Naive thymus-derived CD8-positive, alpha-beta T cell (primary cell): ENCODE results near the gene PEX16. TPM values are rescaled to one million over a fixed set of nuclear protein-coding genes. Genes with fewer than 3 reads are reported as not detected.

Experiments used
- ATAC-seq, 2 donors: fragments of 150-1000 bp; cut with Tn5 transposase in 1 of 2; sonication (Bioruptor Pico), chemical (Tn5 transposase) in 1 of 2; 1 replicate in 1 of 2; 2 replicates in 1 of 2; pipeline ENCODE4 v1.10.0; 2021; ENCODE audit warnings: mild to moderate bottlenecking in 2 of 2, moderate library complexity in 2 of 2
- POLR2A ChIA-PET: fragments of 350-600 bp; sonication (Branson Sonifier 250); formaldehyde crosslinking; loops from one replicate; lab custom pipeline; 2021; ENCODE audit warnings: antibody characterized with exemption; lab: Charles Lee
- DNase-seq, 10 donors: peaks; one replicate each; pipeline versions ENCODE4 v3.0.0 to v3.0.0-alpha.2; 2020 to 2022
- H3K27ac Mint-ChIP-seq, 10 donors: one replicate each; pipeline ENCODE4 v1.8.0; 2020 to 2022; ENCODE audit warnings: mild to moderate bottlenecking in 10 of 10, mixed read lengths in 10 of 10, moderate library complexity in 4 of 10, inconsistent platforms in 1 of 10
- H3K27me3 Mint-ChIP-seq, 5 donors: one replicate each; pipeline ENCODE4 v1.8.0; 2021 to 2022; ENCODE audit warnings: mixed read lengths in 5 of 5
- H3K36me3 Mint-ChIP-seq, 3 donors: one replicate each; pipeline ENCODE4 v1.8.0; 2020 to 2022; ENCODE audit warnings: mixed read lengths in 3 of 3, mild to moderate bottlenecking in 2 of 3, inconsistent platforms in 1 of 3
- H3K4me1 Mint-ChIP-seq, 4 donors: one replicate each; pipeline ENCODE4 v1.8.0; 2021 to 2022; ENCODE audit warnings: mixed read lengths in 4 of 4
- H3K4me3 Mint-ChIP-seq, 10 donors: one replicate each; pipeline ENCODE4 v1.8.0; 2020 to 2022; ENCODE audit warnings: mild to moderate bottlenecking in 10 of 10, mixed read lengths in 10 of 10, moderate library complexity in 6 of 10, inconsistent platforms in 1 of 10
- H3K9me3 Mint-ChIP-seq, 9 donors: one replicate each; pipeline ENCODE4 v1.8.0; 2020 to 2022; ENCODE audit warnings: mixed read lengths in 9 of 9, mild to moderate bottlenecking in 3 of 9, inconsistent platforms in 1 of 9, moderate library complexity in 1 of 9
- polyA plus RNA-seq, 3 donors: library from polyadenylated mRNA; unstranded; fragments of 300-500 nt; fragmentation: Illumina TruSeq; gene quantifications; one replicate each; pipeline ENCODE4 v1.2.3, GENCODE V29; 2021
- total RNA-seq, 8 experiments: library from RNA in 2 of 8; stranded (reverse) in 2 of 8; gene quantifications; one replicate each; pipeline ENCODE4 v1.2.3 and lab custom pipeline; 2021 to 2026

The PEX16 gene
- total and polyA plus RNA-seq, 5 experiments from 2014 or later = 46.1 to 74.1 (median 54.1) TPM

GRCh38 chr11:45937916-45938315, 20.2 kb upstream of the PEX16 start:
- Mint-ChIP-seq H3K4me3 (no peak overlapping the region), H3K9me3 (no peaks in the 10 kb centered on the region), H3K4me1 (peaks cover 0 to 38% (median 0%) of the 10 kb centered on the region in 4 donors), H3K27ac (peak overlapping the region in 2 of 10 donors; percentile 3 to 45), H3K27me3 (no peaks in the 10 kb centered on the region), H3K36me3 (peaks cover 0 to 63% (median 17%) of the 10 kb centered on the region in 3 donors)
- POLR2A ChIA-PET = no interaction called here
- DNase-seq (no peak), ATAC-seq (no peak)

- H3K4me3 Mint-ChIP-seq = peak overlapping the region in 1 of 10 donors; percentile 52
- POLR2A ChIA-PET = no interaction called here
- DNase-seq = no peak
- peaks cover 0 to 61% (median 10%) of the 10 kb centered on the region in 3 donors for H3K36me3 Mint-ChIP-seq
- H3K27ac Mint-ChIP-seq = peak overlapping the region in 3 of 10 donors; percentile 36 to 65 (median 40)
- H3K4me1 Mint-ChIP-seq = peaks cover under 1 to 41% (median 2%) of the 10 kb centered on the region in 4 donors
- H3K9me3 Mint-ChIP-seq = no peaks in the 10 kb centered on the region
- H3K27me3 Mint-ChIP-seq = no peaks in the 10 kb centered on the region
- no peak for ATAC-seq
These were observed 18.9 kb upstream of the PEX16 start for GRCh38 chr11:45936511-45937054.

GRCh38 chr11:45935349-45936064, 17.8 kb upstream of the PEX16 start:
- H3K36me3 Mint-ChIP-seq = peaks cover 0 to 60% (median 10%) of the 10 kb centered on the region in 3 donors
- H3K9me3 Mint-ChIP-seq = no peaks in the 10 kb centered on the region

GRCh38 chr11:45934580-45935318, 17.1 kb upstream of the PEX16 start:
- POLR2A ChIA-PET = interaction anchor here (1.6 kb wide), 1 partner anchor 17 kb away, joined by 3 read pairs; the partner anchor contains the start of gene PEX16
- H3K36me3 Mint-ChIP-seq = peaks cover 0 to 60% (median 10%) of the 10 kb centered on the region in 3 donors
- H3K27me3 Mint-ChIP-seq = no peaks in the 10 kb centered on the region
- peak in 1 of 10 donors; percentile 52 for DNase-seq
- no peak for ATAC-seq
- H3K27ac Mint-ChIP-seq = peak overlapping the region in 1 of 10 donors; percentile 32
- no peak overlapping the region for H3K4me3 Mint-ChIP-seq
- no peaks in the 10 kb centered on the region for H3K9me3 Mint-ChIP-seq
- peaks cover 11 to 59% (median 20%) of the 10 kb centered on the region in 4 donors for H3K4me1 Mint-ChIP-seq

More at GRCh38 chr11:45935349-45936064, 17.8 kb upstream of the PEX16 start:
- Mint-ChIP-seq H3K27me3 (no peaks in the 10 kb centered on the region), H3K4me3 (no peak overlapping the region), H3K27ac (peak overlapping the region in 2 of 10 donors; percentile 29 to 32), H3K4me1 (peaks cover 4 to 52% (median 12%) of the 10 kb centered on the region in 4 donors)
- POLR2A ChIA-PET = no interaction called here
- ATAC-seq (no peak), DNase-seq (no peak)

GRCh38 chr11:45933846-45934579, 16.3 kb upstream of the PEX16 start:
- DNase-seq = peak in 1 of 10 donors; percentile 35
- ATAC-seq = no peak
- H3K27me3 Mint-ChIP-seq = no peaks in the 10 kb centered on the region
- peak overlapping the region in 1 of 10 donors; percentile 76 for H3K4me3 Mint-ChIP-seq
- peaks cover 0 to 60% (median 10%) of the 10 kb centered on the region in 3 donors for H3K36me3 Mint-ChIP-seq
- no peaks in the 10 kb centered on the region for H3K9me3 Mint-ChIP-seq
- H3K4me1 Mint-ChIP-seq = peaks cover 11 to 61% (median 25%) of the 10 kb centered on the region in 4 donors
- POLR2A ChIA-PET = interaction anchor here (1.6 kb wide), 1 partner anchor 16 kb away, joined by 3 read pairs; the partner anchor contains the start of gene PEX16
- peak overlapping the region in 2 of 10 donors; percentile 37 to 84 for H3K27ac Mint-ChIP-seq

- no peaks in the 10 kb centered on the region for H3K27me3 Mint-ChIP-seq
- ATAC-seq (peak in 1 of 2 donors; percentile 16), DNase-seq (peak in 1 of 10 donors; percentile 57)
- H3K4me3 Mint-ChIP-seq = peak overlapping the region in 2 of 10 donors; percentile 50 to 76
- peaks cover 0 to 57% (median 10%) of the 10 kb centered on the region in 3 donors for H3K36me3 Mint-ChIP-seq
- H3K4me1 Mint-ChIP-seq = peaks cover 11 to 63% (median 25%) of the 10 kb centered on the region in 4 donors
- POLR2A ChIA-PET = interaction anchor here (1.6 kb wide), 1 partner anchor 15 kb away, joined by 3 read pairs; the partner anchor contains the start of gene PEX16
- no peaks in the 10 kb centered on the region for H3K9me3 Mint-ChIP-seq
- H3K27ac Mint-ChIP-seq = peak overlapping the region in 6 of 10 donors; percentile 12 to 84 (median 38)
These were observed 15.6 kb upstream of the PEX16 start for GRCh38 chr11:45933131-45933831.

GRCh38 chr11:45932217-45932616, 14.5 kb upstream of the PEX16 start:
- Mint-ChIP-seq H3K36me3 (peaks cover 0 to 50% (median 10%) of the 10 kb centered on the region in 3 donors), H3K27me3 (no peaks in the 10 kb centered on the region), H3K4me3 (peak overlapping the region in 2 of 10 donors; percentile 56 to 76), H3K4me1 (peaks cover 15 to 68% (median 32%) of the 10 kb centered on the region in 4 donors), H3K9me3 (no peaks in the 10 kb centered on the region), H3K27ac (peak overlapping the region in 5 of 10 donors; percentile 31 to 90 (median 84))
- DNase-seq (peak in 1 of 10 donors; percentile 41), ATAC-seq (no peak)
- POLR2A ChIA-PET = interaction anchor here (0.8 kb wide), 1 partner anchor 9 kb away, joined by 3 read pairs; no protein-coding TSS in a partner anchor

- H3K27ac Mint-ChIP-seq = peak overlapping the region; percentile 31 to 95 (median 71)
These were observed 14.1 kb upstream of the PEX16 start for GRCh38 chr11:45931739-45932138.

GRCh38 chr11:45930951-45931570, 13.4 kb upstream of the PEX16 start:
- POLR2A ChIA-PET = interaction anchor here (0.8 to 6.3 kb wide), 3 partner anchors 9 to 54 kb away, joined by 3 to 57 read pairs (median 5); partner anchors contain the start of genes LARGE2 and PEX16

More at GRCh38 chr11:45931739-45932138, 14.1 kb upstream of the PEX16 start:
- Mint-ChIP-seq H3K36me3 (peaks cover 0 to 46% (median 8%) of the 10 kb centered on the region in 3 donors), H3K9me3 (no peaks in the 10 kb centered on the region), H3K4me3 (peak overlapping the region in 2 of 10 donors; percentile 3 to 76), H3K27me3 (no peaks in the 10 kb centered on the region), H3K4me1 (peaks cover 16 to 67% (median 36%) of the 10 kb centered on the region in 4 donors)
- DNase-seq (no peak), ATAC-seq (no peak)
- POLR2A ChIA-PET = interaction anchor here (0.8 to 6.3 kb wide), 2 partner anchors 8 to 15 kb away, joined by 3 to 57 read pairs; partner anchors contain the start of gene PEX16

GRCh38 chr11:45930031-45930794, 12.5 kb upstream of the PEX16 start:
- POLR2A ChIA-PET = interaction anchor here (0.8 to 6.3 kb wide), 3 partner anchors 8 to 53 kb away, joined by 3 to 57 read pairs (median 5); partner anchors contain the start of genes LARGE2 and PEX16
- H3K4me1 Mint-ChIP-seq = peaks cover 16 to 58% (median 36%) of the 10 kb centered on the region in 4 donors
- peak overlapping the region; percentile 34 to 84 (median 74) for H3K4me3 Mint-ChIP-seq
- peak in 7 of 10 donors; percentile 12 to 76 (median 36) for DNase-seq
- ATAC-seq = peak; percentile 82 to 84
- no peaks in the 10 kb centered on the region for H3K27me3 Mint-ChIP-seq
- H3K27ac Mint-ChIP-seq = peak overlapping the region; percentile 84 to 97 (median 90)
- no peaks in the 10 kb centered on the region for H3K9me3 Mint-ChIP-seq
- peaks cover 0 to 32% (median 7%) of the 10 kb centered on the region in 3 donors for H3K36me3 Mint-ChIP-seq

More at GRCh38 chr11:45930951-45931570, 13.4 kb upstream of the PEX16 start:
- ATAC-seq (no peak), DNase-seq (peak in 1 of 10 donors; percentile 56)
- H3K27ac Mint-ChIP-seq = peak overlapping the region in 9 of 10 donors; percentile 53 to 97 (median 84)
- H3K9me3 Mint-ChIP-seq = no peaks in the 10 kb centered on the region
- H3K36me3 Mint-ChIP-seq = peaks cover 0 to 40% (median 7%) of the 10 kb centered on the region in 3 donors
- H3K4me1 Mint-ChIP-seq = peaks cover 16 to 64% (median 36%) of the 10 kb centered on the region in 4 donors
- peak overlapping the region in 6 of 10 donors; percentile 3 to 79 (median 56) for H3K4me3 Mint-ChIP-seq
- no peaks in the 10 kb centered on the region for H3K27me3 Mint-ChIP-seq
